Mammary epithelial cell (primary cell): ENCODE measurements around the gene NT5C1A.

Experiments used
- EZH2 ChIP-seq: IDR thresholded peaks from 2 replicates; pipeline ENCODE4 v1.6.1; 2012; ENCODE audit warnings: low read length, inconsistent platforms, borderline replicate concordance
- TF ChIP-seq, protein P1 (sequence below), 2 donors: IDR thresholded peaks in 1 of 2; conservative IDR thresholded peaks in 1 of 2; 2 replicates each; pipeline ENCODE4 v1.5.1; 2011 to 2012; ENCODE audit warnings: inconsistent platforms in 2 of 2, low read length in 2 of 2, mild to moderate bottlenecking in 2 of 2, control low read depth in 1 of 2, low read depth in 1 of 2; ENCODE audit not compliant: insufficient read depth in 1 of 2; ENCODE audit errors: extremely low read depth in 1 of 2

DNA sequence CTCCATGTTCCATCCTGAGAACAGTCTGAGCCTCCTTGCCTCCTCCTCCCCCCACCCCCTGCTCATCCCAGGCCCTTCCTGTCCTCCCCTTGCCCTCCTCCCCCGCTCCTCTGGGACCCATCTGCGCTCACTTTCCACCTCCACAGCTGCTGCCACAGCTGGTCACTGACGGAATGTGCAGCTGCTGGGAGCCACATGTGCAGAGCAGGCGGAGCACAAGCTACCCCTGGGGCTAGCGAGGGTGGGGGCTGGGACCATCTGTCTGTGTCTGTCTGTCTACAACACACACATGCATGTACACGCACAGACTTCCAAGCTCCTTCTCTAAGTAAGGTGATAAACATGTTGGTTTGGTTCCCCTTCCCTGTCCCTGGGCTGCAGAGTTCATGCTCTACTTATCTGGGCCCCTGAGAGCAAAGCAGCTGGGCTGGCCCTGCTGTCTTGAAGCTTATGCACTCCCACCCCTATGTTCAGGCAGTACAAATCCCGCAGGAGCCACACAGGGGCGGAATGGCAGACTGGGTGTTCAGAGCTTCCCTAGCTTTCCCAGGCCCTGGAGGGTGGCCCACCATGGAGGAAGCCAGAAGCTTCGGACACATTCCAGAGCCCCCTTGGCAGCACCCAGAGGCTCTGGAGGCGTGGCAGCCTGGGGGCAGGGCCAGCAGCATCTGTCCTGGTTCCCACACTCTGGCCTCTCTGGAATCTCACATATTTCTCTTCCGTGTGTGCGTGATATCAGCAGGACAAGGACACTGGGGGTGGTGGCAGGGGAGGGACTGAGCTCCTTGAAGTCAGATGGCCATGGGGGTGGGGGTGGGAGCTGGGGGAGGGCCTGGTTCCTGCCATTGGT lies 25.4 kb downstream of the NT5C1A start:
- TF ChIP-seq, protein P1, sequence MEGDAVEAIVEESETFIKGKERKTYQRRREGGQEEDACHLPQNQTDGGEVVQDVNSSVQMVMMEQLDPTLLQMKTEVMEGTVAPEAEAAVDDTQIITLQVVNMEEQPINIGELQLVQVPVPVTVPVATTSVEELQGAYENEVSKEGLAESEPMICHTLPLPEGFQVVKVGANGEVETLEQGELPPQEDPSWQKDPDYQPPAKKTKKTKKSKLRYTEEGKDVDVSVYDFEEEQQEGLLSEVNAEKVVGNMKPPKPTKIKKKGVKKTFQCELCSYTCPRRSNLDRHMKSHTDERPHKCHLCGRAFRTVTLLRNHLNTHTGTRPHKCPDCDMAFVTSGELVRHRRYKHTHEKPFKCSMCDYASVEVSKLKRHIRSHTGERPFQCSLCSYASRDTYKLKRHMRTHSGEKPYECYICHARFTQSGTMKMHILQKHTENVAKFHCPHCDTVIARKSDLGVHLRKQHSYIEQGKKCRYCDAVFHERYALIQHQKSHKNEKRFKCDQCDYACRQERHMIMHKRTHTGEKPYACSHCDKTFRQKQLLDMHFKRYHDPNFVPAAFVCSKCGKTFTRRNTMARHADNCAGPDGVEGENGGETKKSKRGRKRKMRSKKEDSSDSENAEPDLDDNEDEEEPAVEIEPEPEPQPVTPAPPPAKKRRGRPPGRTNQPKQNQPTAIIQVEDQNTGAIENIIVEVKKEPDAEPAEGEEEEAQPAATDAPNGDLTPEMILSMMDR (conservative IDR thresholded peaks at IDR 0.05 in 1 of 2, IDR thresholded peaks at IDR 0.05 in 1 of 2; ENCODE audit: extremely low read depth in 1 of 2, insufficient read depth in 1 of 2, low read depth in 1 of 2, low read length in 2 of 2), result no peak
- no peak for TF ChIP-seq EZH2
